Fibroblast of skin of scalp (primary cell): ENCODE results near the gene ARHGAP36.

Experiments used
- DNase-seq: peaks from one replicate; pipeline ENCODE4 v3.0.0-alpha.2; 2013

The ARHGAP36 gene

GRCh38 chrX:131072871-131073571, 14.9 kb downstream of the ARHGAP36 start:
- DNase-seq: no peak

- DNase-seq: no peak
These were observed 15.5 kb downstream of the ARHGAP36 start for GRCh38 chrX:131073607-131074006.

GRCh38 chrX:131081772-131082740, 23.9 kb downstream of the ARHGAP36 start:
- no peak for DNase-seq

GRCh38 chrX:131083510-131084142, 25.5 kb downstream of the ARHGAP36 start:
- DNase-seq: no peak

- no peak for DNase-seq
These were observed 26.0 kb downstream of the ARHGAP36 start for GRCh38 chrX:131084145-131084544.

GRCh38 chrX:131136776-131137175, 78.6 kb downstream of the ARHGAP36 start:
- DNase-seq: no peak

GRCh38 chrX:131139072-131139471, 80.9 kb downstream of the ARHGAP36 start:
- no peak for DNase-seq
